Measurements from ENCODE around the gene B4GAT1.
A peak's percentile ranks its signal among the peaks of the same experiment; 100 is the strongest.

Gene B4GAT1

GRCh38 chr11:66317723-66318599 is 29.5 kb downstream of the B4GAT1 start:
- DNase-seq = peak; percentile 55 to 63 (median 57)
- ATAC-seq (replicated peaks) = peak; percentile 91
- Mint-ChIP-seq H3K4me3 (peak overlapping the region; percentile 60 to 63), H3K27ac (peak overlapping the region; percentile 92 to 93), H3K27me3 (no peaks in the 10 kb centered on the region), H3K9me3 (no peaks in the 10 kb centered on the region), H3K36me3 (ENCODE audit: insufficient read depth) (peaks cover 10% of the 10 kb centered on the region), H3K4me1 (ENCODE audit: low read depth in 2 of 2) (peaks cover 34 to 36% of the 10 kb centered on the region in 2 donors)

DNA sequence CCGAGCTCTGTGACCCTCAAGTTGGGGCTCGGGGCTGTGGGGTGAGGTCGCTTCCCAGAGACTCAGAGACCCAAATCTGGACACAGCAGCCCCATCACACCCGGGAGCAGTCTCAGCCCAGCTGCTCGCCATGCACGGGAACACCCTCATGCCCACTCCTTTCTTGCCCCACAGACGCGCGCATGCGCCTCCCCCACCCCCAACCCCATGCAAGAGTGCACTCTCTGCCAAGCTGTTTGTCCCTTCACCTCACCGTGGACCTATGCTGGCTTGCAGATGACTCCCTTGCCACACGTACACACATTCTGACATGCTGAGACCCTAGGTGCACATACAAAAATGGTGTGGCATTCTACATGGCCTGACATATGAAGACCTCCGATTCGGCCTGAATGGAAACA is 30.1 kb downstream of the B4GAT1 start:
- no peak for ATAC-seq (replicated peaks)
- Mint-ChIP-seq H3K4me1 (ENCODE audit: low read depth in 2 of 2) (peaks cover 34 to 36% of the 10 kb centered on the region in 2 donors), H3K4me3 (peak overlapping the region; percentile 60 to 63), H3K27me3 (no peaks in the 10 kb centered on the region), H3K36me3 (ENCODE audit: insufficient read depth) (peaks cover 16% of the 10 kb centered on the region), H3K27ac (peak overlapping the region; percentile 92 to 93), H3K9me3 (no peaks in the 10 kb centered on the region)
- peak in 1 of 3 experiments; percentile 23 for DNase-seq

DNA sequence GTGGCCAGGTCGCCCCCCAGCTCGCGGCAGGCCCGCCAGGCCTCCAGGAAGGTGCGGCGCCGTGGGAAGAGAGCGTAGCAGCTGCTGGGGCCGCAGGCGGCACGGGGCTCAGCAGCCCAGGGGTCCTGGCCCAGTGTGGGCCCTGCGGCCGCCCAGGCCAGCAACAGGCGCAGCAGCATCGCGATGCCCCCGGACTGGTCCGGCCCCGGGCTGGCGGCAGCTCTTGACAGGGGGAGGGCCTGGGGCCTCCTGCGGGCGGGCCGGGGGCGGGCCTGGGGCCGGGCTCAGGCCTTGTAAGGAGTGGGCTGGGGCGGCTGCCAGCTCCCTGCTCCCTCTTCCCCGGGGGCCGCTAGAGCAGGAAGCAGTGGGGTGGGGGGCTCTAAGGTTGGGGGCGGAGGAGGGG is 30.6 kb downstream of the B4GAT1 start, which contains the start of gene CD248:
CD248 (minus strand) TSS at position 196 of the 403 bp plus-strand sequence; CDS start at position 179, 17 bp downstream.
- DNase-seq (no peak), ATAC-seq (replicated peaks) (no peak)
- Mint-ChIP-seq H3K36me3 (ENCODE audit: insufficient read depth) (peaks cover 20% of the 10 kb centered on the region), H3K4me1 (ENCODE audit: low read depth in 2 of 2) (peaks cover 34 to 38% of the 10 kb centered on the region in 2 donors), H3K9me3 (no peaks in the 10 kb centered on the region), H3K27me3 (no peaks in the 10 kb centered on the region), H3K27ac (peak within 1 kb of the TSS; percentile 92 to 93), H3K4me3 (peak within 1 kb of the TSS; percentile 63 to 87)

GRCh38 chr11:66315921-66316811 is 31.3 kb downstream of the B4GAT1 start:
- no peaks in the 10 kb centered on the region for H3K9me3 Mint-ChIP-seq
- H3K27me3 Mint-ChIP-seq = no peaks in the 10 kb centered on the region
- H3K36me3 Mint-ChIP-seq (ENCODE audit: insufficient read depth) = peaks cover 22% of the 10 kb centered on the region
- ATAC-seq (replicated peaks) (no peak), DNase-seq (no peak)
- peak overlapping the region; percentile 62 to 87 for H3K4me3 Mint-ChIP-seq
- H3K4me1 Mint-ChIP-seq (ENCODE audit: low read depth in 2 of 2) = peaks cover 34 to 39% of the 10 kb centered on the region in 2 donors
- peak overlapping the region in 1 of 2 donors; percentile 80 for H3K27ac Mint-ChIP-seq

- no peak for ATAC-seq (replicated peaks)
- peak overlapping the region; percentile 80 to 97 for H3K27ac Mint-ChIP-seq
- peak overlapping the region; percentile 62 to 87 for H3K4me3 Mint-ChIP-seq
- H3K4me1 Mint-ChIP-seq (ENCODE audit: low read depth in 2 of 2) = peaks cover 34 to 39% of the 10 kb centered on the region in 2 donors
- H3K36me3 Mint-ChIP-seq (ENCODE audit: insufficient read depth) = peaks cover 22% of the 10 kb centered on the region
- H3K9me3 Mint-ChIP-seq = no peaks in the 10 kb centered on the region
- H3K27me3 Mint-ChIP-seq = no peaks in the 10 kb centered on the region
- no peak for DNase-seq
Observed at GRCh38 chr11:66315498-66315885, 31.9 kb downstream of the B4GAT1 start.

GRCh38 chr11:66314561-66315497 is 32.6 kb downstream of the B4GAT1 start:
- DNase-seq (no peak), ATAC-seq (replicated peaks) (no peak)
- Mint-ChIP-seq H3K4me3 (peak overlapping the region; percentile 74 to 87), H3K4me1 (ENCODE audit: low read depth in 2 of 2) (peaks cover 34 to 36% of the 10 kb centered on the region in 2 donors), H3K27ac (peak overlapping the region; percentile 80 to 97), H3K27me3 (no peaks in the 10 kb centered on the region), H3K9me3 (no peaks in the 10 kb centered on the region), H3K36me3 (ENCODE audit: insufficient read depth) (peaks cover 18% of the 10 kb centered on the region)

DNA sequence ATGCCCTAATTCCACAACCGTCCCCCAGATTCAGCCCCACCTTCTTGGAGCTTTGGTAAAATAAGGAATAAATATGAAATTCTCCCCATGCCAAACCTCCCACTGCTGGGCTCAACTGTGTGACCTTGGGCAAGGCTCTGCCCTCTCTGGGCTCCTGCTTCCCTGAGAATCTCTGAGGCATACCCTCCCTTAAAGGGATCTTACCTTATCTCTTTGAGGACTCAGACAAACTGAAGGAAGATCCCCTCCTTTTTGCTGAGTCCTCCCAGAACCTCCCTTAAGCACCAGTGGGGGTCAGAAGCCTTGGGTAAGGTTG is 33.3 kb downstream of the B4GAT1 start:
- DNase-seq = no peak
- no peak for ATAC-seq (replicated peaks)
- peak overlapping the region; percentile 74 to 87 for H3K4me3 Mint-ChIP-seq
- peaks cover 29 to 31% of the 10 kb centered on the region in 2 donors for H3K4me1 Mint-ChIP-seq (ENCODE audit: low read depth in 2 of 2)
- no peaks in the 10 kb centered on the region for H3K27me3 Mint-ChIP-seq
- H3K36me3 Mint-ChIP-seq (ENCODE audit: insufficient read depth) = peaks cover 18% of the 10 kb centered on the region
- H3K9me3 Mint-ChIP-seq = no peaks in the 10 kb centered on the region
- peak overlapping the region; percentile 68 to 97 for H3K27ac Mint-ChIP-seq

GRCh38 chr11:66313321-66314185 is 33.9 kb downstream of the B4GAT1 start:
- no peak for ATAC-seq (replicated peaks)
- Mint-ChIP-seq H3K9me3 (no peaks in the 10 kb centered on the region), H3K4me1 (ENCODE audit: low read depth in 2 of 2) (peaks cover 23 to 25% of the 10 kb centered on the region in 2 donors), H3K27ac (peak overlapping the region; percentile 68 to 97), H3K36me3 (ENCODE audit: insufficient read depth) (peaks cover 18% of the 10 kb centered on the region), H3K27me3 (no peaks in the 10 kb centered on the region), H3K4me3 (peak overlapping the region; percentile 74 to 87)
- DNase-seq = no peak

GRCh38 chr11:66312549-66313320 is 34.7 kb downstream of the B4GAT1 start:
- no peaks in the 10 kb centered on the region for H3K9me3 Mint-ChIP-seq
- DNase-seq = peak; percentile 97 to 100 (median 98)
- ATAC-seq (replicated peaks) = peak; percentile 66
- peak overlapping the region; percentile 74 to 87 for H3K4me3 Mint-ChIP-seq
- H3K27me3 Mint-ChIP-seq = peaks cover 0 to 3% of the 10 kb centered on the region in 2 donors
- peak overlapping the region; percentile 68 to 97 for H3K27ac Mint-ChIP-seq
- H3K36me3 Mint-ChIP-seq (ENCODE audit: insufficient read depth) = peaks cover 18% of the 10 kb centered on the region
- peaks cover 16 to 18% of the 10 kb centered on the region in 2 donors for H3K4me1 Mint-ChIP-seq (ENCODE audit: low read depth in 2 of 2)

GRCh38 chr11:66311965-66312548 is 35.4 kb downstream of the B4GAT1 start:
- no peaks in the 10 kb centered on the region for H3K9me3 Mint-ChIP-seq
- ATAC-seq (replicated peaks) (peak; percentile 72), DNase-seq (peak; percentile 98 to 100 (median 98))
- H3K27me3 Mint-ChIP-seq = peaks cover 0 to 10% of the 10 kb centered on the region in 2 donors
- peak overlapping the region; percentile 20 to 97 for H3K27ac Mint-ChIP-seq
- H3K4me3 Mint-ChIP-seq = peak overlapping the region; percentile 74 to 87
- H3K36me3 Mint-ChIP-seq (ENCODE audit: insufficient read depth) = peaks cover 18% of the 10 kb centered on the region
- peaks cover 13 to 16% of the 10 kb centered on the region in 2 donors for H3K4me1 Mint-ChIP-seq (ENCODE audit: low read depth in 2 of 2)

GRCh38 chr11:66311470-66311964 is 35.9 kb downstream of the B4GAT1 start:
- Mint-ChIP-seq H3K9me3 (no peaks in the 10 kb centered on the region), H3K4me1 (ENCODE audit: low read depth in 2 of 2) (peaks cover 13 to 16% of the 10 kb centered on the region in 2 donors), H3K4me3 (peak overlapping the region; percentile 74 to 87), H3K27me3 (peaks cover 0 to 11% of the 10 kb centered on the region in 2 donors), H3K27ac (peak overlapping the region; percentile 20 to 97), H3K36me3 (ENCODE audit: insufficient read depth) (peaks cover 18% of the 10 kb centered on the region)
- no peak for ATAC-seq (replicated peaks)
- no peak for DNase-seq

All from effector memory CD8-positive, alpha-beta T cell (primary cell).